GM18498 (cell line): ENCODE results near the gene ACOXL.

Experiments
- ATAC-seq: cut with Tn5 transposase; IDR thresholded peaks from one replicate; pipeline ENCODE4 v1.9.1; 2021; ENCODE audit warnings: mild to moderate bottlenecking, moderate library complexity; ENCODE audit not compliant: unreplicated experiment

Gene ACOXL

DNA sequence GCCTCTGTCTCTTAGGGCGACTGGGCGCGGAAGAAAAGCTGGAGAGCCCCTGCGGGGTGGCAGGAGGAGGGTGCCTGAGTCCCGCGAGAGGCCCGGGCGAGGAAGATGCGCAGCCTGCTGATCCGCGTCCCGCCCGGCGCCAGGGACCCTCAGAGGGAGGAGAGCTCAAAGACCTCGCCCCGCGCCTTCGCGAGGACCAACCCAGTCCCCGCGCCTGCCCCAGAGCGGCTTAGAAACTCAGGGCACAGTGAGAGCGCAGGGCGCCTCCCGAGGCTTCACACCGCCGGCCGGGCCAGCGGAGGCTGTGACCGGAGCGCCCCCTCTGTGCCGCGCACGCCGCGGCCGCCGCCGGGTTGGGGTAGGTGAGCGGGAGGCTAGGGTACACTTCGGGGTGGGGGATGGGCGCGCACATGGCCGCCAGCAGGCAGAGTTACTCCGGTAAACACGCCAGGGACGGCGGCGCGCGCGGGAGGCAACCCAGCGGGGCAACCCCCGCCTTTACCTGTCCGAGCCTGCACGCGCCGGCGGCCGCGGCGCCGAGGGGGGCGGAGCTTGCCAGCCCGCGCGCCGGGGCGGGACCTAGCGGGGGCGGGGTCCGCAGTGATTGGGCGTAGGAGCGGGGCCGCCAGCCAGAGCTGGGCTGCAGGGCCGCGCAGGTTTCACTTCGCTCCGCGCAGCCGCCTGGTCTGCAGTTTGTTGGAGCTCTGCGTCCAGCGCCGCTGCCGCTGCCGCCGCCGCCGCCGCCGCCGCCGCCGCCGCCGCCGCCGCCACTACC is 388.1 kb downstream of the ACOXL start, which contains the start of gene BCL2L11:
Gene BCL2L11 (plus strand): TSS at position 662 of the 775 bp plus-strand sequence. CDS start 2,832 bp downstream, outside the sequence.
- peak; percentile 60 for ATAC-seq

DNA sequence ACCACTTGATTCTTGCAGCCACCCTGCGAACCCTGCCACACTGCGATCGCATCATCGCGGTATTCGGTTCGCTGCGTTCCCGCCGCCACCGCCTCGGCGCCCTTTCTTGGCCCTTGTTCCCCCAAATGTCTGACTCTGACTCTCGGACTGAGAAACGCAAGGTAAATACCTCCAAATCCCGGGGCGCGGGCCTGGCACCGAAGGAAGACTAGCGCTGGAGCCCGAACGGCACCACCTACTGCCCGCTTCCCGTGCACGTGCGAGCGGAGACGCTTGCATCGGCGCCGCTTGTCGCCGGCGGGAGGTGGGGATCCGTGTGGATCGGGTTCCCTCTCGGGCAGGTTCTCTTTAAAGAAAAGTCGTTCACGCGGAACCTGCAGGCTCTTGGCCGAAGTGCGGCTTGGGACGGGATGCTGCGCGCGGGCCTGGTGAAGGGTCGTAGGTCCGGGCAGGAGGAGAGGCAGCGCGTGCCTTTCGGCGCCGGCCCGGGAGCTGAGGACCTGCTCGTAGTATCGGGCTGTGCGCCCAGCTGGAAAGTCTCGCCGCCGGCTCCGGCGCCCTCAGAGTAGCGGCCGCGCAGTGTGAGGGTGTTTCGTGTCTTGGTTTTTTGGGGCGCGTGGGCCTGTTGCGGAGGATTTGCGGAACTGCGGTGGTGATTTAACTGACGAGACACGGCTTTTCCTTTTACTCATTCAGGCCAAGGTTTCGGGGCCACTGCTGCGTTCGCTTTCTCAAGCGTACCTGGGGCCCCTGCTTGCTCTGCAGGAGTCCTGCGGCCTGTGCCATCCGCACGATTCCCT is 388.9 kb downstream of the ACOXL start:
- ATAC-seq = peak; percentile 4

DNA sequence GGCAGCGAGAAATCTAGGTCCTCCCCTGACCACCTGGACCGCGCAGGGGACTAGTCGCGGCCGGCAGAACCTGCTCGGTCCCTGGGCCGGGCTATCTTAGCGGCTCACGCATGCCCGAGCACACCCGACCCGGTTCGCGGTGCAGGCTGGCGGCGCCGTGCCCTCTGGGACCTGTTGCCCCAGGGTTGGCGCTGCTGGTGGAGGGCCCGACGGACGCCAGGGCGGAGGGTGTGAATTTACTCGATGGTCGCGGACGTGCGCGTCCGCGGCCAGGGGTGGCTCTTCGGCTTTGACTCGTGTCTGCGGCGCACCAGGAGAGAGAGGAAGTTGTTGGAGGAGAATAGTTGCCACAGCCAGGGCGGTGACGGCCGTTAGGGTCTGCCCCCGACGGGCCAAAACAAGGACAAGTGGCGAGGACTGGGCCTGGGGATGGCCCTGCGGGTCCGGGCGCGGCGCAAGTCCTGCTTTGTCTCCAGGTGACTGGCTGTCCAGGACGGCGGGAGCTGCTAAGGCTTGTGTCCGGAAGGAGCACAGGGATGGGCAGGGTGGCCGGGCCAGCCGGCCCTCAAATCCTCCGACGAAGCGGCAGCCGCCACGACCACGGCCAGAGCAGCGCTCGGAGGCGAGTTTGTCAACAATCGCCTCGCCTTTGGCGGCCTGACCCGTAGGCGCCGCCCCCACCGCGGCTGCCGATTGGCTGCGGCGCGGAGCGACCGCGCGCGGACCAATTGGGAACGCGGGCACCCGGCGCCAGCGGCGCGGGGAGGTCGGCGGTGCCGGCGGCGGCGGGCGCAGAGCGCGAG is 389.7 kb downstream of the ACOXL start:
- ATAC-seq = peak; percentile 54

DNA sequence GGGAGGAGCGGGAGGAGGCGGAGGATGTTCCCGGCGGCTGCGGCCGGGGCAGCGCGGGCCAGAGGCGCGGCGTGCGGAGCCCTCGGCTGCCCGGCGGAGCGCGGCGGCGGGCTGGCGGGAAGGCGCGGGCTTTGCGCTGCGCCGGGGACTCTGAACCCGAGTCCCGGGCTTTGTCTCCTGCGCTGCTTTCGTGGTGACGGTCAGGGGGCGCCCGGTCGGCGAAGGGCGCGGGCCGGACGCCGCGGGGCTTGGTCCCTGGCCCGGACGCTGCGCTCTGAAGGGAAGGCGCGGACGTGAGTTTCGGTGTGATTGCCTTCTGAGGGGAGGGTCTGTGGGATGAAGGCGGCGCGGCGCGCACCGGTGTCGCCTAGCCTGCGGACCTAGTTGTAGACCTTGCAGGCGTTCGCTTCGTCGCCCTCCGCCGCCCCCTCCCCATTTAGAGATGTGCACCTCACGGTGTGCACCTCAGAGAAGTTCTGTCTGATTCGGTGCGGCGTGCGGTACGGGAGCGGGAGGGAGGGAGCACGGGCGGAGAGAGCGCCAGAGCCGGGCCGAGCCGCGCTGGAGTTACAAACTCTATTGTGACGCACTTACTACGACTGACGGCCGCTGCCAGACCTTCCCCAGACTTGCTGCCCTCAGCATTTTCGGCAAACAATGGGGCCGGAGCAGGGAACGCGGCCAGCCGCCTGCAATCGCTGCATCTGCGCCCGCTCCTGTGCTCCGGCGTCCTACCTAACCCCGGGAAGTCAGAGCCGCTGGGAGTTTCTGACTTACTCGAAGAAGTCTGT is 390.5 kb downstream of the ACOXL start:
- ATAC-seq = no peak

DNA sequence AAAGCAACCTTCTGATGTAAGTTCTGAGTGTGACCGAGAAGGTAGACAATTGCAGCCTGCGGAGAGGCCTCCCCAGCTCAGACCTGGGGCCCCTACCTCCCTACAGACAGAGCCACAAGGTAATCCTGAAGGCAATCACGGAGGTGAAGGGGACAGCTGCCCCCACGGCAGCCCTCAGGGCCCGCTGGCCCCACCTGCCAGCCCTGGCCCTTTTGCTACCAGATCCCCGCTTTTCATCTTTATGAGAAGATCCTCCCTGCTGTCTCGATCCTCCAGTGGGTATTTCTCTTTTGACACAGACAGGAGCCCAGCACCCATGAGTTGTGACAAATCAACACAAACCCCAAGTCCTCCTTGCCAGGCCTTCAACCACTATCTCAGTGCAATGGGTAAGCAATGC is 391.4 kb downstream of the ACOXL start:
- no peak for ATAC-seq

DNA sequence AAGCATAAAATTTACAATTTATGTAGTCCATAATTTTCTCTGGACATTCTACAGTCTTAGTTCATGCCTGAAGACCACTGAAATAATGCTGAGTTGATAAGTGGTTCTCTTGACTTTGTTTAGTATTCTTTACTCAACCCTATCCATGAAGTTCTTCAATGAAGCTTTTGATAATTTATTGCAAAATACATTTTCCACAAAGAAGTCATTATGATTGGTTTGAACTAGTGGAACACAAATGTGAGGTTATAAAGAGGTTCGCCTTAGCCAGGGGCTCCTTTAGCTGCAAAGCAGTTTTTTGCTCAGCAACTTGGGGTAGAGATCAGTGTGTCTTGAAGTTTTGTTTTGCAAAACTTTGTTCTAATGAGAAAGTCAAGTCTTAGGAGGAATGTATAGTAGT is 394.2 kb downstream of the ACOXL start:
- no peak for ATAC-seq

DNA sequence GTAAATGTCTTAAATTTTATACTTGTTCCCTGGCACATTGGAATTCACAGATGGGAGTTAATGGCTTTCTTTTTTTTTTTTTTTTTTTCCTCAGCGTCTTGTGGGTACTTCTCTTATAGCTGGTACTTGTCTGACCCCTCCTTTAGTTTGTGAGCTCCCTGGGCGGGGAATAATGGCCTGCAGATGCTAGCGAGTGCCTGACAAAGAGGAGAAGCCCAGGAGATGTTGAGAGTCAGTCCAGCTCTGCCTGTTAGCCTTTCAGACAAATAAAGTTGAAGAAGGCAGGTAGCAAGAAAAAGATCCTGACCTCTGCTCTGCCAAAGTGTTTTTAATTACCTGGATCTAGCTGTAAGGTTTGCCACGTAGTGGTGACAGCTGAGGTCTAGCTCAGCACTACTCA is 395.0 kb downstream of the ACOXL start:
- no peak for ATAC-seq

DNA sequence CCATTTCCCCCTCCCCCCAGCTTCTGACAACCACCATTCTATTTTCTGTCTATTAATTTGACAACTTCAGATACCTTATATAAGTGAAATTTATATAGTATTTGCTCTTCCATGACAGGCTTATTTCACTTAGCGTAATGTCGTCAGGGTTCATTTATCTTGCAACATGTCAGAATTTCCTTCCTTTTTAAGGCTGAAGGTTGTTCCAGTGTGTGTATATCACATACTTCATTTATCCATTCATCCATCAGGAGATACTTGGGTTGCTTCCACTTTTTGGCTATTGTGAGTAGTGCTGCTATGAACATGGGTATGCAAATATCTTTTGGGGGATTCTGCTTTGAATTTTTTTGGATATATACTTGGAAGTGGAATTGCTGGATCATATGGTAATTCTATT is 395.7 kb downstream of the ACOXL start:
- no peak for ATAC-seq

DNA sequence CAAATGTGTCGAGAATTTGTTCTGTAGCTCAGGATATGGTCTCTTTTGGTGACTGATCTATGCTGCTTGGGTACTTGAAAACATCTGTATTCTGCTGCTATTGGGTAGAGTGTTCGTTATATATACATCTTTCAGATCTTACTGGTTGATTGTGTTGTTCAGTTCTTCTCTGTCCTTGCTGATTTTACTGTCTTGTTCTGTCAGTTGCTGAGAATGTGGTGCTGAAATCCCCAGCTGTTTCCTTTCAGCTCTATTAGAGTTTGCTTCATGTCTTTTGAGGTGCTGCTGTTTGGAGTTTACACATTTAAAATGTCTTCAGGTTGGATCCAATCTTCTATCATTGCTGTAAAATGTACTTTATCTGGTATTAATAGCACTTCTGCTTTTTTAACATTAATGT is 401.2 kb downstream of the ACOXL start:
- ATAC-seq = no peak

DNA sequence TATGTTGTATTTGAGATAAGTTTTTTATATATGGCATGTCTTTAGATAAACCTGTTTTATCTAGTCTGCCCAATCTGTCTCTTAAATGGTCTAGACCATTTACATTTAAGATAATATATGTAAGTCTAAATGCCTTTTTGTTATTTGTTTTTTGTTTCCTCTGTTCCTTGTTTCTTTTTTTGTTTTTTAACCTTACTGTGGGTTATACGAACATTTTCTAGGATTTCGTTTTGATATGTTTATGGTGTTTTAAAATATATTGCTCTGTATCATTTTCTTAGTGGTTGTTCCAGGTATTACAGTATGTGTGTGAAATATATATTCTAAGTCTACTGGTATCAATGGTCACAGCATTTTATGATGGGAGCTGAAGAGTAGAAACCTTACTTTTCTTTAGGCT is 401.7 kb downstream of the ACOXL start:
- ATAC-seq = no peak

DNA sequence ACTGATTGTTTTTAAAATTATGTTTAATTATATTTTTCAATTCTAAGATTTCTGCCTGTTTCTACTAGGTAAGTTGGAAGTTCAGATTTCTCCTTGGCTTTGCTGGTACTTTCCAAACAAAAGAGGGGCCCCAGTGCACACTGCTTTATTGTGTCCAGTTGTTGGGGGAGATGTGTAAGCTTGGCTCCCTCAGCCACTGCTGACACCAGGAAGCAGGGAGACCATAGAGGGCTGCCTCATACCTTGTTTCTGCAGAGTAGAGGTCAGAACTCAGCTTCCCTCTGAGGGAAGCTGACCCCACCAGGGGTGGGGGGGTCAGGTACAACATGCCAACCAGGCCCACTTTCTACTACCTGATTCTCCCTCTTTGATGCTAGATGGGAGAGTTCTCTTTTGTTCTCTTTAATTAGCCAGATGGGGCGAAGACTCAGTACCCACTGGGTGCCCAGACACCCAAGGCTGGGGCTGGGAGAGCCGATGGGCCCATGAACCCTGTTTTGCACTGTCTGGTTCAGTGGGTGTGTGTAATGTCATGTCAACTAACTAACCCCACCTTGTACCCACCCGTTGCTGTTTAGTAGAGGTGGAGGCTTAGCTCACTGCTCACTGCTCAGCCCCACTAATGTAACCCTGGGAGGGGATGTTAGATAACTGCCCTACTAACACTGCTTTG is 403.0 kb downstream of the ACOXL start:
- no peak for ATAC-seq

DNA sequence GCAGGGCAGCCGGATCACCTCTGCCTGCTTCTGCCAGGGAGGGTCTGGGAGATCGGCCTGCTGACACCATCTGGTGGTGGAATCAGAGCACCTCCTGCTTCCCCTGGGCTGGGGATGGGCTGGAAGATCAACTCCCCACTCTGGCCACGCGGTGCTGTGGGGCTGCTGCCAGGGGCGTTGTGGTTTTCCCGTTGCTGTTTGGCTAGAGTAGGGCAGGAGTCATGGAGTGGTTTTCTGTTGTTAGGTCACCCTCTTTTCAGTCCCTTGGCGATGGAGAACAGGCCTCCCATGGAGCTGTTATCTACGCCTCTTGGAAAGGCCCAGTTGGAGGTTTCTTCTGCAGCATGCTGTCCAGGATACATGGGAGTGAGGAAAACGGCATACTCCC is 403.5 kb downstream of the ACOXL start:
- no peak for ATAC-seq

DNA sequence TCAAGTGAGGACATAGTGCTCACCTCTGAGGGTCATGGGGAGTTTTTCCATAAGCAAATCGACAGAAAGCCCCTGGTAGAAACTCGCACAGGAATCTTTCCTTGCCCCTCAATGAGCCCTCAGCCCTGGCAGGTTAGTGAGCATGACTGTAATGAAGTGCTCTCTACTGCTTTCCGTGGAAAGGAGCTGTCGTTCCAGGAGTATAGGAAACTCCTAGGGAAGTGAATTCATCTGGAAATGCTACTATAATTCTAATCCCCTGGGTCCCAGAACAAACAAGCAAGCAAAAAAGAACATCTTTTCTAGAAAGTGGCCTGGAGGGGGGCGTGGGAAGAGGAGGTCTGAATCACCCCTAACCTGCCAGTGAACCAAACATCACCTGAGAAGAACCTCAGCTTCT is 406.5 kb downstream of the ACOXL start:
- ATAC-seq = no peak

DNA sequence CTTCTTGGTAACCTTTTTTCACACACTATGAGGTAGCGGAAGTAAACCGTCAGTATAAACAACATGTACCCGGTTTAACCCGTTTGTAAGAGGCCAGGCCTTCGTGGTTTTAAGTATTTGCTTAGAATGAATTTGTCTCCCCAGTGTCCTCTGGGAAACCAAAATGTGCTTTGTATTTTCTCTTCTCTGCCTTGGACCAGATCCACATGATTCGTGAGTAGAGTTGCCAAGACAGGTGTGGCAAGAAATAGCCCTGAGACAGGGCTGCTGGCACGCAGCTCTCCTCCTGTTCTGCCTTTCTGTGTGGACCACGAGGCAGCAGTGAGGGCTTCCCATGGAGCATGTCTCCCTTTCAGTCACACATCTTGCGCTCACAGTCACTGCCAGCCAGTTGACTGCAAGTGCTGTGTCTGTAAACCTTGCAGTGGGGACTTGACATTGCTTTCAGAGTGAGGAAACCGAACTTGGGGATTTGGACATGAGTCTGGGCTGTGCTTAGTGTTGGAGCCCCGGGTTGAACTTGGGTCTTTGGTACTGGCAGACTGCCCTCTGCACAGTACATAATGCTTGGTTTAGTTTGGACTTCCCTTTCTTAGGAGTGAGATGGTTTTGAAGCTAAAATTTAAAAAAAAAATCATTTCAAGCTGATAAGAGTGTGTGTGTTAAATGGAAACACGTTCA is 407.4 kb downstream of the ACOXL start:
- ATAC-seq = no peak

DNA sequence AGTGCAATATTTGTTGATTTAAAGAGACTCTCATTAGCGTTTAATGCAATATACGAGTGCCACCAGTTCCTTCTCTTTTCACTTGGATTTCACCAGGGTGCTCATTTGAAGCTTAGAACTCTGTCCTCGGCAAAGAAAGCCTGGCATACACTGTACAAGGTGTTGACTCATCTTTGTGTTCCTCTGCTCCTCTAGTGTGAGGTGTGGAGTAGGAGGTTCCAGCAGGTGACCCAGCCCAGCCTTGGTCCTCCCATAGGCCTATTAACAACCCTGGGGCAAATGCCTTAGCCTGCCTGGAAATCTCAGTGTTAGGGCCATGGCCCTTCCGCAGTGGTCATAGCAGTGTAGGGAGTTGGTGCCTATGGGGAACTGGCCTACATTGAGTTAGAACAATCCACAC is 408.4 kb downstream of the ACOXL start:
- no peak for ATAC-seq

DNA sequence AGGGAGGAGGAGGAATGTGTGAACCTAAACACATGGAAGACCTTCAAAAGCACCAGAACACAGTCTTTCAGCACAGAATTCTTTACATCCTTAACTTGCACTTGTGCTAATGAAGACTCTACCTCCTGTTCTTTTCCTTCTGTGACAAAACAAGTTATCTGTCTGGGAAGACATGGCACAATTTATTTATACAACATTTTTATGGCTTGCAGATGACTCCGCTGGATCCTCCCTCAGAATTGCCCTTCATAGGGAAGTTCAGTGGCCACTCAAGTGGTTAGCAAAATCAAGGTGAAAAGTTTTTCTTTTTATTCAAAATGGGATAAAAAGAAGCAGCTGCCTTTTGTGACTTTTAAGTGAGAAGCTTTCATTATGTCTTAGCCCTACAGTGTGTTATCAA is 409.7 kb downstream of the ACOXL start:
- no peak for ATAC-seq

DNA sequence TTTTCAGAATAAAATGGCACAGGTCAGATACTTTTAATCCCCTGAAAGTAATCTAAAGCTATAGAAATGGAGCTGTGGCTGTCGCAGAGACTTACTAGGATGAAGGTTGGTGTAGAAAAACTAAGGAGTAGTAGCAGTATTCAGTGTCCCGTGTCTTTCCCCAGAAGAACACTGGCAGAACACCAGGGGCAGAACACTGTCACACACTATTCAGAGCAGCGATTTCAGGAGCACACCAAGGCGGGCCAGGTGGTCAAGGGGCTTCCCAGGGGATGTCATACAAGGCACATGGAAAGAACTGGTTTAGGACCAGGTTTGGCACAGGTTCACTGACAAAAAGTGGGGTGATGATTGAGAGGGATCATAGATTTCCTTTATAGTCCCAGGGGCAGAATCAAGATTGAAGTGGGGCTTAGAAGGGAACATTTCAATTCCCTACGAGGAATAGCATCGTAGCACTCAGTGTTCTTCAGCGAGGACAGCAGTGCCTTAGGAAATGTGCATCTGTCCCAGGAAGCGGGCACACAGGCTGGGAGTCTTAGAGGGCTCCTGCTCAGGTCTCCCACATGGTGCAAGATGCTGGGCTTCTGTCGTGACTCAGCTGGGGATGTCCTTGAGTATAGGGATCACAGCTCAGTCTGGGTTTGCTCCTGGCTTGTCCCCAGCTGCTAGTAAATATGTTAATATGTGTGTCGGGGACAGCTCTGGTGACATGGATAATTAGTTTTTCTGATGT is 410.9 kb downstream of the ACOXL start:
- ATAC-seq = no peak

DNA sequence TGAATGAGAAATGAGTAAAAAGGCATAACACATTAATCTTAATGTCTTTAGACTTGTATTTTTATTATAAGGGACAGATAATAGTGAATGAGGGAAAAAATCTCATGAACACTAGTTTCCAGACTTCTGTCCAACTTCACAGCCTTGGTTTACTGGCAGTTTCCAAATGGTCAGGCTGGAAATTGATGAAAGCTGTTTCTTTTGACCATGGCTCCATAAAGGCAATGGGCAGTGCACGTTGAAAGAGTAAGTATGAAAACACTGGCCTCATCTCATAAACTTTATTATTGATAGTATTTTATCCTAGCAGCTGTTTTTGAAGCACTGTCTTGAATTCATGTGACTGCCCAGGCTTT is 411.4 kb downstream of the ACOXL start:
- ATAC-seq = no peak
